Endothelial cell of umbilical vein (primary cell): ENCODE results near the gene DNAJC11.

Experiments used
- CTCF ChIP-seq, 2 donors: IDR thresholded peaks; 1 replicate in 1 of 2; 2 replicates in 1 of 2; pipeline ENCODE4 v1.5.1; 2011; ENCODE audit warnings: low read length in 2 of 2, mild to moderate bottlenecking in 2 of 2, moderate library complexity in 2 of 2, control low read depth in 1 of 2, inconsistent platforms in 1 of 2, low read depth in 1 of 2; ENCODE audit not compliant: insufficient read depth in 1 of 2; ENCODE audit errors: extremely low read depth in 1 of 2
- EZH2 ChIP-seq: IDR thresholded peaks from 2 replicates; pipeline ENCODE4 v1.6.1; 2012; ENCODE audit warnings: borderline replicate concordance, low read depth, mild to moderate bottlenecking, moderate library complexity, low read length, inconsistent platforms; ENCODE audit not compliant: severe bottlenecking
- FOS ChIP-seq: IDR thresholded peaks from 2 replicates; pipeline ENCODE4 v1.6.1; 2011; ENCODE audit warnings: mild to moderate bottlenecking, low read length, moderate library complexity, borderline replicate concordance; ENCODE audit not compliant: insufficient read depth
- GATA2 ChIP-seq: IDR thresholded peaks from 2 replicates; pipeline ENCODE4 v1.7.0; 2011; ENCODE audit warnings: low read depth, mild to moderate bottlenecking, moderate library complexity, mixed read lengths, low read length; ENCODE audit not compliant: insufficient read length, insufficient read depth
- JUN ChIP-seq: IDR thresholded peaks from 2 replicates; pipeline ENCODE4 v1.6.1; 2011; ENCODE audit warnings: borderline replicate concordance, low read depth; ENCODE audit not compliant: insufficient read length, insufficient read depth
- MYC ChIP-seq: IDR thresholded peaks from one replicate; pipeline ENCODE4 v1.6.1; 2011; ENCODE audit warnings: mild to moderate bottlenecking, low read depth, low read length
- POLR2A ChIP-seq: IDR thresholded peaks from 2 replicates; pipeline ENCODE4 v1.6.1; 2012; ENCODE audit warnings: low read depth, mild to moderate bottlenecking, control low read depth, low read length
- POLR2AphosphoS5 ChIP-seq: IDR thresholded peaks from 2 replicates; pipeline ENCODE4 v1.6.1; 2012; ENCODE audit warnings: low read depth, mild to moderate bottlenecking, control low read depth, low read length, moderate library complexity; ENCODE audit not compliant: insufficient read depth
- TF ChIP-seq, protein P1 (sequence below): IDR thresholded peaks from 2 replicates; pipeline ENCODE4 v1.6.1; 2011; ENCODE audit not compliant: insufficient read depth, insufficient read length

GRCh38 chr1:6667139-6667538, 34.5 kb downstream of the DNAJC11 start:
- no peak for TF ChIP-seq CTCF (IDR thresholded peaks at IDR 0.05; ENCODE audit: extremely low read depth in 1 of 2, insufficient read depth in 1 of 2, low read depth in 1 of 2, low read length in 2 of 2)
- no peak for TF ChIP-seq POLR2AphosphoS5
- no peak for TF ChIP-seq POLR2A
- TF ChIP-seq JUN: no peak
- no peak for TF ChIP-seq MYC
- no peak for TF ChIP-seq GATA2
- TF ChIP-seq EZH2: no peak
- TF ChIP-seq, protein P1, sequence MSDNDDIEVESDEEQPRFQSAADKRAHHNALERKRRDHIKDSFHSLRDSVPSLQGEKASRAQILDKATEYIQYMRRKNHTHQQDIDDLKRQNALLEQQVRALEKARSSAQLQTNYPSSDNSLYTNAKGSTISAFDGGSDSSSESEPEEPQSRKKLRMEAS: no peak
- no peak for TF ChIP-seq FOS
